Activated CD8-positive, alpha-beta T cell treated with anti-CD3 and anti-CD28 coated beads for 36 hours (primary cell): ENCODE measurements around the gene RAX. TPM values are rescaled to one million over a fixed set of nuclear protein-coding genes. Genes with fewer than 3 reads are reported as not detected.

Experiments
- ATAC-seq: fragments of 200-7000 bp; cut with Tn5 transposase; one replicate; pipeline ENCODE4 v1.10.0; 2021; ENCODE audit warnings: mild to moderate bottlenecking, moderate library complexity
- CTCF ChIA-PET: fragments of 350-600 bp; sonication (Branson Sonifier 250); formaldehyde crosslinking; loops from one replicate; lab custom pipeline; 2021; ENCODE audit warnings: antibody characterized with exemption; lab: Charles Lee
- POLR2A ChIA-PET: fragments of 350-600 bp; sonication (Branson Sonifier 250); formaldehyde crosslinking; loops from one replicate; lab custom pipeline; 2021; ENCODE audit warnings: antibody characterized with exemption; lab: Charles Lee
- DNase-seq: peaks from one replicate; pipeline ENCODE4 v3.0.0-alpha.2; 2020
- H3K27ac Mint-ChIP-seq: one replicate; pipeline ENCODE4 v1.8.0; 2021; ENCODE audit warnings: mild to moderate bottlenecking, mixed read lengths
- H3K27me3 Mint-ChIP-seq: one replicate; pipeline ENCODE4 v1.8.0; 2021; ENCODE audit warnings: mixed read lengths
- H3K36me3 Mint-ChIP-seq: one replicate; pipeline ENCODE4 v1.8.0; 2021; ENCODE audit warnings: low read depth, mixed read lengths
- H3K4me1 Mint-ChIP-seq: one replicate; pipeline ENCODE4 v1.8.0; 2021; ENCODE audit warnings: low read depth, mixed read lengths
- H3K4me3 Mint-ChIP-seq: one replicate; pipeline ENCODE4 v1.8.0; 2021; ENCODE audit warnings: mild to moderate bottlenecking, moderate library complexity, mixed read lengths
- H3K9me3 Mint-ChIP-seq: one replicate; pipeline ENCODE4 v1.8.0; 2021; ENCODE audit warnings: mixed read lengths
- CTCF ChIP-seq: fragments of 200-600 bp; IDR thresholded peaks from one replicate; pipeline ENCODE4 v1.8.0; 2022; ENCODE audit warnings: antibody characterized with exemption, mild to moderate bottlenecking
- intact Hi-C: fragments of 100-400 bp; cut with micrococcal nuclease; formaldehyde crosslinking; loops from one replicate; pipeline ENCODE4 v1.10.0; 2022
- total RNA-seq, 2 experiments: library from RNA; stranded (reverse); gene quantifications; one replicate each; pipeline ENCODE4 v1.2.3, GENCODE V29; 2021

Gene RAX
- total RNA-seq, 2 experiments from 2014 or later, result not detected

GRCh38 chr18:59231877-59232276, 41.4 kb downstream of the RAX start:
- H3K27me3 Mint-ChIP-seq, result peaks cover 27% of the 10 kb centered on the region
- TF ChIP-seq CTCF, result no peak
- intact Hi-C loops, result no loop called here
- no peaks in the 10 kb centered on the region for H3K9me3 Mint-ChIP-seq
- no peak for ATAC-seq
- ChIA-PET POLR2A (no interaction called here), CTCF (interaction anchor here (0.8 to 3.1 kb wide), 3 partner anchors 17 to 468 kb away, joined by 3 to 8 read pairs (median 4); no protein-coding TSS in a partner anchor)
- H3K4me1 Mint-ChIP-seq, result no peaks in the 10 kb centered on the region
- no peak overlapping the region for H3K27ac Mint-ChIP-seq
- DNase-seq, result no peak
- no peak overlapping the region for H3K4me3 Mint-ChIP-seq
- H3K36me3 Mint-ChIP-seq, result no peaks in the 10 kb centered on the region

GRCh38 chr18:59231114-59231513, 42.1 kb downstream of the RAX start:
- H3K4me1 Mint-ChIP-seq, result no peaks in the 10 kb centered on the region
- H3K27ac Mint-ChIP-seq, result no peak overlapping the region
- intact Hi-C loops, result no loop called here
- no peak for TF ChIP-seq CTCF
- H3K36me3 Mint-ChIP-seq, result no peaks in the 10 kb centered on the region
- ATAC-seq (no peak), DNase-seq (no peak)
- CTCF ChIA-PET, result interaction anchor here (0.6 to 3.1 kb wide), 5 partner anchors 18 to 467 kb away, joined by 3 to 8 read pairs (median 4); no protein-coding TSS in a partner anchor
- POLR2A ChIA-PET, result no interaction called here
- peaks cover 20% of the 10 kb centered on the region for H3K27me3 Mint-ChIP-seq
- no peak overlapping the region for H3K4me3 Mint-ChIP-seq
- no peaks in the 10 kb centered on the region for H3K9me3 Mint-ChIP-seq

GRCh38 chr18:59229701-59230443, 43.4 kb downstream of the RAX start:
- Mint-ChIP-seq H3K36me3 (no peaks in the 10 kb centered on the region), H3K4me3 (no peak overlapping the region), H3K9me3 (no peaks in the 10 kb centered on the region), H3K27ac (no peak overlapping the region), H3K27me3 (peaks cover 21% of the 10 kb centered on the region), H3K4me1 (no peaks in the 10 kb centered on the region)
- CTCF ChIA-PET, result interaction anchor here (1.0 to 3.1 kb wide), 5 partner anchors 19 to 173 kb away, joined by 3 to 8 read pairs (median 4); no protein-coding TSS in a partner anchor
- DNase-seq (peak; percentile 16), ATAC-seq (no peak)
- no peak for TF ChIP-seq CTCF
- POLR2A ChIA-PET, result no interaction called here
- intact Hi-C loops, result no loop called here

- DNase-seq (no peak), ATAC-seq (no peak)
- ChIA-PET POLR2A (no interaction called here), CTCF (interaction anchor here (1.0 to 3.1 kb wide), 3 partner anchors 20 to 173 kb away, joined by 3 to 8 read pairs (median 5); no protein-coding TSS in a partner anchor)
- no peak for TF ChIP-seq CTCF
- no peaks in the 10 kb centered on the region for H3K9me3 Mint-ChIP-seq
- H3K36me3 Mint-ChIP-seq, result no peaks in the 10 kb centered on the region
- H3K4me3 Mint-ChIP-seq, result no peak overlapping the region
- H3K4me1 Mint-ChIP-seq, result no peaks in the 10 kb centered on the region
- H3K27me3 Mint-ChIP-seq, result peaks cover 22% of the 10 kb centered on the region
- intact Hi-C loops, result no loop called here
- H3K27ac Mint-ChIP-seq, result no peak overlapping the region
Observed at GRCh38 chr18:59229191-59229590, 44.1 kb downstream of the RAX start.

GRCh38 chr18:59228351-59228750, 44.9 kb downstream of the RAX start:
- Mint-ChIP-seq H3K36me3 (no peaks in the 10 kb centered on the region), H3K27ac (no peak overlapping the region), H3K4me1 (no peaks in the 10 kb centered on the region), H3K27me3 (peaks cover 27% of the 10 kb centered on the region), H3K4me3 (no peak overlapping the region), H3K9me3 (no peaks in the 10 kb centered on the region)
- ATAC-seq (no peak), DNase-seq (no peak)
- intact Hi-C loops, result no loop called here
- ChIA-PET CTCF (no interaction called here), POLR2A (interaction anchor here (0.8 kb wide), 1 partner anchor 599 kb away, joined by 3 read pairs; no protein-coding TSS in a partner anchor)
- TF ChIP-seq CTCF, result no peak
